NB4 (cell line): ENCODE results near the gene LCN1.

Experiments
- DNase-seq: peaks from one replicate; pipeline ENCODE4 v3.0.0; 2010; ENCODE audit warnings: low read depth
- H3K4me3 ChIP-seq: one replicate; pipeline ENCODE4 v1.5.1; 2011; ENCODE audit warnings: mild to moderate bottlenecking, low read depth, low read length, moderate library complexity
- MYC ChIP-seq: IDR thresholded peaks from 2 replicates; pipeline ENCODE4 v1.6.1; 2011; ENCODE audit warnings: low read depth, low read length
- POLR2A ChIP-seq: IDR thresholded peaks from 2 replicates; pipeline ENCODE4 v1.6.1; 2011; ENCODE audit warnings: mild to moderate bottlenecking; ENCODE audit not compliant: insufficient read length; ENCODE audit errors: extremely low read depth
- TF ChIP-seq, protein P1 (sequence below): IDR thresholded peaks from 2 replicates; pipeline ENCODE4 v1.6.1; 2011; ENCODE audit warnings: low read depth, low read length
- TF ChIP-seq, protein P2 (sequence below): IDR thresholded peaks from one replicate; pipeline ENCODE4 v1.5.1; 2012; ENCODE audit warnings: low read depth, low read length

The LCN1 gene

DNA sequence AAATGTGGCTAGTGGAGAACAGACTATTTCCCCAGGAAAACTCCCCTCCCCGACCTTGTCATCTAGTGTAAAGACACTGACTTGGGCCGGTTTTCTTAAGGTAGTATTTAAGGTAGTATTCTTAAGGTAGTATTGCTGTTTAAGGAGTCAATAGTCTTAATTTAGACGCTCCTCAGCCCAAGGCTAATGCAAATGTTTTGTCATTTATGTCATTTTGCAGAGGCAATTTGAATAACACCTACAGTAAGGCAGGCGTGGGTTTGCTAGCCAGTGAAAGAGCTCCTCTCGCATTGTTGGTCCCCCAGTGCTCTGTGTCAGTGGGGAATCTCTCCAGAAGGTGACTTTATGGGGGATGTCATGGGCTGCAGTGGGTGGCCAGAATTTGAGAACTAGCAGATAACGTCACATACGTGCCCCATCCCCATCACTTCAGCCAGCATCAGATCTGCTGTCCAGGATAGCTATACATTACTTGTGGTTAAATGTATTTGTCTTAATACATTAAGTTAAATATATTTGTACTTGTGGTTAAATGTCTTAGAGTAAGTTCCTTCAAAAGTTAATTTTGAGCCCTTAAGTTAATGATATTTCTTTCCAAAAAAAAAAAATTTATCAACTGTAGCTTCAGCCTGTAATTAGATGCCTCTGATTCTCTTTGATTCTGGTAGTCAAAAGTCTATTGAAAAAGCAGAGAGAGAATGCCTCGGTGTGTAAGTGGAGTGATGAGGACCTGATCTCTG lies 39.1 kb upstream of the LCN1 start:
- no peak overlapping the region for H3K4me3 ChIP-seq
- no peak for DNase-seq
- TF ChIP-seq, protein P1, sequence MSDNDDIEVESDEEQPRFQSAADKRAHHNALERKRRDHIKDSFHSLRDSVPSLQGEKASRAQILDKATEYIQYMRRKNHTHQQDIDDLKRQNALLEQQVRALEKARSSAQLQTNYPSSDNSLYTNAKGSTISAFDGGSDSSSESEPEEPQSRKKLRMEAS: no peak
- TF ChIP-seq POLR2A (no peak), MYC (no peak)
- TF ChIP-seq, protein P2, sequence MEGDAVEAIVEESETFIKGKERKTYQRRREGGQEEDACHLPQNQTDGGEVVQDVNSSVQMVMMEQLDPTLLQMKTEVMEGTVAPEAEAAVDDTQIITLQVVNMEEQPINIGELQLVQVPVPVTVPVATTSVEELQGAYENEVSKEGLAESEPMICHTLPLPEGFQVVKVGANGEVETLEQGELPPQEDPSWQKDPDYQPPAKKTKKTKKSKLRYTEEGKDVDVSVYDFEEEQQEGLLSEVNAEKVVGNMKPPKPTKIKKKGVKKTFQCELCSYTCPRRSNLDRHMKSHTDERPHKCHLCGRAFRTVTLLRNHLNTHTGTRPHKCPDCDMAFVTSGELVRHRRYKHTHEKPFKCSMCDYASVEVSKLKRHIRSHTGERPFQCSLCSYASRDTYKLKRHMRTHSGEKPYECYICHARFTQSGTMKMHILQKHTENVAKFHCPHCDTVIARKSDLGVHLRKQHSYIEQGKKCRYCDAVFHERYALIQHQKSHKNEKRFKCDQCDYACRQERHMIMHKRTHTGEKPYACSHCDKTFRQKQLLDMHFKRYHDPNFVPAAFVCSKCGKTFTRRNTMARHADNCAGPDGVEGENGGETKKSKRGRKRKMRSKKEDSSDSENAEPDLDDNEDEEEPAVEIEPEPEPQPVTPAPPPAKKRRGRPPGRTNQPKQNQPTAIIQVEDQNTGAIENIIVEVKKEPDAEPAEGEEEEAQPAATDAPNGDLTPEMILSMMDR: no peak

DNA sequence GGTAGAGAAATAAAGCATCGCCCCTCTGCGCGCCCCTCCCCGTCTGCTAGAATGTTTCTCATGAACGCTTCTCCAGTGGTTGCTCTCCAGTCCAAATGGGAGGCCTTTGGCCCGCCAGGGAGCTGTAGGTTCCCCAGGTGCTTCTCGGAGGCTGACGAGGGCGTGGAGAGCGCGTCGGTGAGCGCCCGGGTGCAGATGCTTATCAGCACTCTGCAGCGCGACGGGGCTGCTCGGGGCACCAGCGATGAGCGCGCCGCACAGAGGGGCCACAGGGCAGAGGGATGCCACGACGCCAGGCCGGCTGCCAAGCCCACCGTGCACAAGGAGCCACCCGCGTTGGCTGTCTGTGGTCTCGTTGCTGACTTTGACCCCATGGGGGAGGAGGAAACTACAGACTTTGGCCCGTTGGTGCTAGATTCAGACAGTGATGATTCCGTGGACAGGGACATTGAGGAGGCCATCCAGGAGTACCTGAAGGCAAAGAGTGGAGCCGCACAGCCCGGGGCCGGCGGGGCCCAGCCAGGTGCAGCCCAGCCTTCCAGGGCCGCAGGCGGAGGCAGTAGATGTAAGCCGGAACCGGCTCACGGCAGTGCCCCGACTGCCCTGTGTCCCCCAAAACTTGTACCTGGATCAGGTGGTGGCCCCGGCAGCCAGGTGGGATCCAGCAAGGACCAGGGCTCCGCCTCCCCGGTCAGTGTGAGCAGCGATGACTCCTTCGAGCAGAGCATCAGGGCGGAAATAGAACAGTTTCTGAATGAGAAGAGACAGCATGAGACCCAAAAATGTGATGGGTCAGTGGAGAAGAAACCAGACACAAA lies 36.6 kb upstream of the LCN1 start:
- DNase-seq: no peak
- no peak overlapping the region for H3K4me3 ChIP-seq
- TF ChIP-seq POLR2A (no peak), MYC (no peak)
- TF ChIP-seq, protein P1: no peak
- TF ChIP-seq, protein P2: no peak

DNA sequence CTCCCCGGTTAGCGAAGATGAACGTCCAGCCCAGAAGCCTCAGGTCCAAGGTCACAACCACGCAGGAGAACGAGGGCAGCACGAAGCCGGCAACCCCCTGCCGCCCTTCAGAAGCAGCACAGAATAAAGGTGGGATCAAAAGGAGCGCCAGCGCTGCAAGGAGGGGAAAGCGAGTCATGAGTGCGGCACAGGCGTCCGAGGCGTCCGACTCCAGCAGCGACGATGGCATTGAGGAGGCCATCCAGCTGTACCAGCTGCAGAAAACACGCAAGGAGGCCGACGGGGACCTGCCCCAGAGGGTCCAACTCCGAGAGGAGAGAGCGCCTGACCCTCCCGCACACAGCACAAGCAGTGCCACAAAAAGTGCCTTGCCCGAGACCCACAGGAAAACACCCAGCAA lies 35.9 kb upstream of the LCN1 start:
- no peak overlapping the region for H3K4me3 ChIP-seq
- no peak for TF ChIP-seq POLR2A
- no peak for DNase-seq

DNA sequence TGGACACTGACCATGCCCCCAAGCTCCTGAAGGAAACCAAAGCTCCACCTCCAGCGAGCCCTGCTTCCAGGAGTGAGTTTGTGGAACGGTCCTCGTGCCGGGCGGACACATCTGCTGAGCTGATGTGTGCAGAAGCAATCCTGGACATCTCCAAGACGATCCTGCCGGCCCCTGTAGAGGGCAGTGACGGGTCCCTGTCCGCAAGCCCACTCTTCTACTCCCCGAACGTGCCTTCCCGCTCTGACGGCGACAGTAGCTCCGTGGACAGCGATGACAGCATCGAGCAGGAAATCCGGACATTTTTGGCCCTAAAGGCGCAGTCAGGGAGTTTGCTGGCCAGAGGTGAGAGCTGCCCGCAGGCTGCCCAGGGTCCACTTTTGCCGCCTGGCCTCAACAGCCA lies 35.4 kb upstream of the LCN1 start:
- H3K4me3 ChIP-seq: no peak overlapping the region
- DNase-seq: no peak
- TF ChIP-seq, protein P1: no peak

DNA sequence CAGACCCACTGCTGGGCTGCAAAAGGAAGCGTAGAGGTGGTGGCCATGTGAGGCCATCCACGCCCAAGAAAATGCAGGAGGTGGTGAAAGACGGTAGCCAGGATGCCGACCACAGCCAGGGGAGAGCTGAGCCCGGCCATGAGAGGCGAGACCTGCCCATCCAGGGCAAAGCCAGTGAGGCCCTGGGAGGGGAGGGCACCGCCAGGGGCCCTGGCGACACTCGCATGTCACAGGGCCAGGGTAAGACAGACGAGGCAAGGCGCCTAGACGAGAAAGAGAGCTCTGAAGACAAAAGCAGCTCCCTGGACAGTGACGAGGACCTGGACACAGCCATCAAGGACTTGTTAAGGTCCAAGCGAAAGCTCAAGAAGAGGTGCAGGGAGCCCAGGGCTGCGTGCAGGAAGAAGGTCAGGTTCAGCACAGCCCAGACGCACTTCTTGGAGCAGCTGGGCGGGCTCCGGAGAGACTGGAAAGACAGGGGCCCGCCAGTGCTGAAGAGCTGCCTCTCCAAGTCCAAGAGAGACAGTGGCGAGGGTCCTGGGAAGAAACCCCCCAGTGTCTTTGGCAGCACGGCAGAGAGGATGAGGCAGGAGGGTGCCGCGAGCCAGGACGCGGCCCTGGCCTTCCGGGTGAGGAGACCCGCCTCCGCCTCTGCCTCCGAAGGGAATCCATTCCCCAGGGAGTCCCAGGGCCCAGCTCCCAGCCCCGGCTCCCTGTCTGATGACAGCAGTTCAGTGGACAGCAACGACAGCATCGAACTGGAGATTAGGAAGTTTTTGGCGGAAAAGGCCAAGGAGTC lies 34.8 kb upstream of the LCN1 start:
- H3K4me3 ChIP-seq: no peak overlapping the region
- DNase-seq: no peak
- TF ChIP-seq POLR2A: no peak
- TF ChIP-seq, protein P2: no peak
- TF ChIP-seq, protein P1: no peak
- TF ChIP-seq MYC: no peak

DNA sequence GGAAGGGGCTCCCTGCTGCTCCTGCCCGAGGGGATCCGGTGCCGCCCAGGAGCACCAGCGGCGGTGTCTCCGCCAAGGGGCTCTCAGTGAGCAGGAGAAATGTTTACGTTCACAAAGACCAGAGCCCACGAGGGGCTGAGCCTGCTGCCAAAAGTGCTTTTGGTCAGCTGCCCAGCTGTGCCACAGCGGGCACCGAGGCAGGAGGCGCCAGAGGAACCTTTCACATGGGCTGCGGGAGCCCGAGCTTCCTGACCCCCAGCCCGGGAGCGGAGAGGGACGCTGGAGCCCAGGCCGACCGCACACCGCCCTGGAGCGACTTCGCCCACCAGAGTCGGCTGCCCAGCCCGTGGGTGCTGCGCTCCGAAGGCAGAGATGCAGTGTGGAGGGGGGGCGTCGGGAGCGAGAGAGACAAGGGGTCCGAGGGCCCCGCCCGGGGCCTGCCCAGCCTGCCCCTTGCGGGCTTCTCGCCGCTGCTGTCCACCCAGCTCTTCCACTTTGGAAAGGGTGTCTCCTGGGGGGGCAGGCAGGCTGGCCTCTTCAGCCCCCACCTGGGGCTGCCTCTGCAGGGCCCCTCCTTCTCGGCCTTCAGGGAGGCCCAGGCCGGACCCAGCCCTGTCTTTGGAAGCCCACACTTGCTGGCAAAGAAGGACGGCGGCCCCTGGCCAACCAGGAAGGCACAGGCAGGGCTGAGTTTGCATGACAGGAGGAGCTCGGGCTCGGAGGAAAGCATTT lies 33.8 kb upstream of the LCN1 start:
- H3K4me3 ChIP-seq: no peak overlapping the region
- TF ChIP-seq, protein P1: no peak
- no peak for TF ChIP-seq MYC
- TF ChIP-seq, protein P2: no peak
- TF ChIP-seq POLR2A: no peak
- no peak for DNase-seq
